A549 (cell line): ENCODE measurements around the gene EEFSEC. TPM values are rescaled to one million over a fixed set of nuclear protein-coding genes. Genes with fewer than 3 reads are reported as not detected.

ENCODE experiments used
- ATAC-seq, 2 experiments: fragments of 200-7000 bp in 1 of 2; fragments of >200 bp in 1 of 2; cut with Nextera tagmentation in 1 of 2; cut with Tn5 transposase in 1 of 2; 3 replicates each; pipeline versions ENCODE4 v1.8.0 to v1.9.1; 2018 to 2020; ENCODE audit warnings: mild to moderate bottlenecking in 1 of 2, moderate library complexity in 1 of 2
- CTCF ChIA-PET: fragments of 300-600 bp; sonication (Branson Sonifier 250); formaldehyde crosslinking; extraction: SDS; loops from one replicate; lab custom pipeline; 2021; ENCODE audit warnings: antibody characterized with exemption, inconsistent platforms; lab: Yijun Ruan, JAX
- POLR2A ChIA-PET: fragments of 350-600 bp; formaldehyde crosslinking; extraction: SDS; loops from one replicate; lab custom pipeline; 2021; ENCODE audit warnings: antibody characterized with exemption, inconsistent platforms; lab: Yijun Ruan, JAX
- DNase-seq, 2 experiments: peaks; one replicate each; pipeline versions ENCODE4 v3.0.0 to v3.0.0-alpha.2; 2011 to 2016; ENCODE audit warnings: low read depth in 1 of 2, low spot score in 1 of 2
- FAIRE-seq: peaks from 2 replicates; lab custom pipeline; 2011; peaks lifted over from hg19 to GRCh38; lab: Jason Lieb, UNC
- H3K27ac ChIP-seq, 2 experiments: fragments of >200 bp; sonication (Bioruptor Twin); formaldehyde crosslinking; 3 replicates each; pipeline ENCODE4 v1.5.1; 2016 to 2017
- H3K4me1 ChIP-seq: fragments of >200 bp; sonication (Bioruptor Twin); formaldehyde crosslinking; 3 replicates; pipeline ENCODE4 v1.6.1; 2016
- H3K4me2 ChIP-seq: fragments of >200 bp; sonication (Bioruptor Twin); formaldehyde crosslinking; 3 replicates; pipeline ENCODE4 v1.6.1; 2016
- H3K4me3 ChIP-seq: fragments of >200 bp; sonication (Bioruptor Twin); formaldehyde crosslinking; 3 replicates; pipeline ENCODE4 v1.5.1; 2016
- H3K9me3 ChIP-seq: fragments of >200 bp; sonication (Bioruptor Twin); formaldehyde crosslinking; 3 replicates; pipeline ENCODE4 v1.6.1; 2016
- CHD4 ChIP-seq: fragments of 200-600 bp; sonication (generic); IDR thresholded peaks from 2 replicates; pipeline ENCODE4 v1.6.1; 2016; ENCODE audit warnings: antibody characterized with exemption, mild to moderate bottlenecking, borderline replicate concordance
- EHF ChIP-seq: fragments of 250-450 bp; sonication (Bioruptor Pico); IDR thresholded peaks from 2 replicates; pipeline ENCODE4 v1.5.0; 2020; ENCODE audit warnings: mild to moderate bottlenecking
- EP300 ChIP-seq, 2 experiments: fragments of >200 bp; sonication (Bioruptor Twin); formaldehyde crosslinking; IDR thresholded peaks; 2 replicates in 1 of 2; 3 replicates in 1 of 2; pipeline ENCODE4 v1.6.1; 2016 to 2017
- ESRRA ChIP-seq: fragments of 150-350 bp; IDR thresholded peaks from 2 replicates; pipeline ENCODE4 v1.6.1; 2014; ENCODE audit warnings: mild to moderate bottlenecking, low read length, borderline replicate concordance
- FOSL2 ChIP-seq, 2 experiments: fragments of 450-650 bp in 1 of 2; fragments of >200 bp in 1 of 2; sonication (Bioruptor Twin) in 1 of 2; formaldehyde crosslinking; IDR thresholded peaks; 2 replicates each; pipeline versions ENCODE4 v1.5.0 to v1.6.1; 2016 to 2020; ENCODE audit warnings: mild to moderate bottlenecking in 1 of 2, moderate library complexity in 1 of 2
- HDAC2 ChIP-seq: fragments of 200-600 bp; sonication (generic); IDR thresholded peaks from 2 replicates; pipeline ENCODE4 v1.6.1; 2016
- HEYL ChIP-seq: fragments of 250-450 bp; sonication (Bioruptor Pico); IDR thresholded peaks from 2 replicates; pipeline ENCODE4 v1.8.0; 2021; ENCODE audit warnings: mild to moderate bottlenecking, moderate library complexity
- JUN ChIP-seq, 2 experiments: fragments of >200 bp; sonication (Bioruptor Twin); formaldehyde crosslinking; IDR thresholded peaks; 2 replicates in 1 of 2; 3 replicates in 1 of 2; pipeline ENCODE4 v1.6.1; 2016 to 2017
- NPAS2 ChIP-seq: fragments of 250-450 bp; sonication (Bioruptor Pico); IDR thresholded peaks from 2 replicates; pipeline ENCODE4 v1.8.0; 2022; ENCODE audit warnings: mild to moderate bottlenecking, moderate library complexity, borderline replicate concordance
- PHF8 ChIP-seq: fragments of 200-600 bp; sonication (generic); IDR thresholded peaks from 2 replicates; pipeline ENCODE4 v1.6.1; 2016; ENCODE audit warnings: low read depth, mild to moderate bottlenecking, antibody characterized with exemption, moderate library complexity, borderline replicate concordance
- POLR2A ChIP-seq: IDR thresholded peaks from 2 replicates; pipeline ENCODE4 v1.6.1; 2012; ENCODE audit warnings: mild to moderate bottlenecking, low read length
- RAD21 ChIP-seq, 2 experiments: fragments of >200 bp in 1 of 2; sonication (Bioruptor Twin) in 1 of 2; formaldehyde crosslinking in 1 of 2; IDR thresholded peaks in 1 of 2; conservative IDR thresholded peaks in 1 of 2; 2 replicates in 1 of 2; 3 replicates in 1 of 2; pipeline ENCODE4 v1.6.1; 2012 to 2018; ENCODE audit warnings: inconsistent platforms in 1 of 2
- RARB ChIP-seq: fragments of 250-450 bp; sonication (Bioruptor Pico); IDR thresholded peaks from 2 replicates; pipeline ENCODE4 v1.8.0; 2021; ENCODE audit warnings: mild to moderate bottlenecking, moderate library complexity
- RFX5 ChIP-seq: fragments of 450-650 bp; IDR thresholded peaks from 2 replicates; pipeline ENCODE4 v1.7.1; 2014; ENCODE audit warnings: antibody characterized with exemption, mild to moderate bottlenecking, moderate library complexity
- RNF2 ChIP-seq: fragments of 200-600 bp; sonication (generic); IDR thresholded peaks from 2 replicates; pipeline ENCODE4 v1.6.1; 2016; ENCODE audit warnings: low read depth, mild to moderate bottlenecking, antibody characterized with exemption, moderate library complexity, borderline replicate concordance
- ZC3H11A ChIP-seq: fragments of 450-650 bp; IDR thresholded peaks from 2 replicates; pipeline ENCODE4 v1.6.1; 2014; ENCODE audit warnings: antibody characterized with exemption, mild to moderate bottlenecking
- ZFP36 ChIP-seq: fragments of 450-650 bp; IDR thresholded peaks from 2 replicates; pipeline ENCODE4 v1.6.1; 2014; ENCODE audit warnings: borderline replicate concordance; ENCODE audit not compliant: partially characterized antibody
- WGBS: methylation state at CpG from one replicate; pipeline ENCODE4 v1.1.6; 2017; ENCODE audit errors: missing lambda C conversion rate; 5-methylcytosine and 5-hydroxymethylcytosine counted together
- polyA plus RNA-seq, 4 experiments: library from polyadenylated mRNA; depleted of rRNA in 3 of 4; stranded (reverse); fragments of >200 nt; fragmentation: RNase III in 1 of 4; extraction: RNeasy Plus Mini Kit Qiagen cat#74134 plus additional on column Dnase treatment in 1 of 4; gene quantifications; 2 replicates in 3 of 4; 3 replicates in 1 of 4; pipeline ENCODE4 v1.2.3, GENCODE V29; 2011 to 2017
- TF ChIP-seq, protein P1 (sequence below): fragments of 250-450 bp; sonication (Bioruptor Pico); IDR thresholded peaks from 2 replicates; pipeline ENCODE4 v1.5.0; 2020; ENCODE audit warnings: low read depth, mild to moderate bottlenecking, moderate library complexity
- TF ChIP-seq, protein P2 (sequence below): fragments of 450-650 bp; IDR thresholded peaks from 2 replicates; pipeline ENCODE4 v1.6.1; 2014; ENCODE audit warnings: antibody characterized with exemption
- TF ChIP-seq, protein P3 (sequence below): fragments of >200 bp; sonication (Bioruptor Twin); formaldehyde crosslinking; IDR thresholded peaks from 2 replicates; pipeline ENCODE4 v1.6.1; 2016
- TF ChIP-seq, protein P4 (sequence below): IDR thresholded peaks from 2 replicates; pipeline ENCODE4 v1.6.1; 2012; ENCODE audit warnings: low read depth, borderline replicate concordance
- TF ChIP-seq, protein P5 (sequence below): fragments of 150-350 bp; IDR thresholded peaks from 2 replicates; pipeline ENCODE4 v1.6.1; 2014; ENCODE audit warnings: low read depth, mild to moderate bottlenecking, low read length
- TF ChIP-seq, protein P6 (sequence below): fragments of 200-600 bp; sonication (generic); IDR thresholded peaks from 2 replicates; pipeline ENCODE4 v1.6.1; 2016; ENCODE audit warnings: antibody characterized with exemption, mild to moderate bottlenecking, moderate library complexity

EEFSEC gene
- polyA plus RNA-seq, 2 of the 4 experiments (the other 2 are of a cell fraction): 6.9 to 7.3 TPM

DNA sequence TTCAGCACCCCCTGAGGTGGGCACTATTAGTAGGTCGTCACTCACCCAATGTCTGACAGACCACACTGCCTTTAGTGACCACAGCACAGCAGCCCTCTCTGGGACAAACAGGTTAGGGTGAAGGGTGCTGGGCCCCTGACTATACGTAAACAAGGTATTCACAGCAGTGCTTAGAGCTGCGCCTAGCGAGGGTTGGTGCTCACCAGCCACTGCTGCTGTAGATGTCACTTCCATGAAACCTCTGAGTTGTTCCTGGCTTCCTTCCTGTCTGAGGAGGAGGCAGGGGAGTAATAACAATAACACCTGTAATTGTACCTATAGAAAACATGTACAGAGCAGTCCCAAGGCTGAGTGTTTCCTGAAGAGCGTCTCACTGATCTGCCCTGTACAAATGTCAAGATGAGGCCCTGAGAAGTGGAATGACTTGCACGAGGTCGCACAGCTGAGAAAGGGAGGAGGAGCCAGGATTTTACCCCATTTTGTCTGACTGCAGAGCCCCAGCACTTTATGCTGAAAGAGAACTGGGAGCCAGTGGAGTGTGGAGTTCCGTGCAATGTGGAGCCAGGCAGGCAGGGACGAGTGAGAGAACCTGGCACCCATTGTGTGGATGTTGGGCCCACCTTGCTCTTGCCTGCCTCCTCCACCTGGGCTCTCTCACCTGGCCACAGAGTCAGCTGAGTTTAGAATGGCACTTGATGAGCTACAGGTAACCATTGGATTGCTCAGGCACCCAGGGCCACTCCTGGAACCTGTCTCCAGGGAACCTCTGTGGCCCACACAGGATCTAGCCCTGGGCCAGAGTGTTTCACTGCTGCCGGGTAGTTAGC lies 219.6 kb downstream of the EEFSEC start:
- no peak for TF ChIP-seq PHF8
- FAIRE-seq: no peak
- ChIA-PET CTCF (no interaction called here), POLR2A (no interaction called here)
- Histone ChIP-seq H3K4me2 (no peak overlapping the region), H3K4me1 (no peaks in the 10 kb centered on the region), H3K9me3 (no peaks in the 10 kb centered on the region), H3K4me3 (no peak overlapping the region), H3K27ac (no peak overlapping the region)
- no peak for DNase-seq
- 91% methylated on average over 5 of the region's 10 CpGs for WGBS
- ATAC-seq: no peak

DNA sequence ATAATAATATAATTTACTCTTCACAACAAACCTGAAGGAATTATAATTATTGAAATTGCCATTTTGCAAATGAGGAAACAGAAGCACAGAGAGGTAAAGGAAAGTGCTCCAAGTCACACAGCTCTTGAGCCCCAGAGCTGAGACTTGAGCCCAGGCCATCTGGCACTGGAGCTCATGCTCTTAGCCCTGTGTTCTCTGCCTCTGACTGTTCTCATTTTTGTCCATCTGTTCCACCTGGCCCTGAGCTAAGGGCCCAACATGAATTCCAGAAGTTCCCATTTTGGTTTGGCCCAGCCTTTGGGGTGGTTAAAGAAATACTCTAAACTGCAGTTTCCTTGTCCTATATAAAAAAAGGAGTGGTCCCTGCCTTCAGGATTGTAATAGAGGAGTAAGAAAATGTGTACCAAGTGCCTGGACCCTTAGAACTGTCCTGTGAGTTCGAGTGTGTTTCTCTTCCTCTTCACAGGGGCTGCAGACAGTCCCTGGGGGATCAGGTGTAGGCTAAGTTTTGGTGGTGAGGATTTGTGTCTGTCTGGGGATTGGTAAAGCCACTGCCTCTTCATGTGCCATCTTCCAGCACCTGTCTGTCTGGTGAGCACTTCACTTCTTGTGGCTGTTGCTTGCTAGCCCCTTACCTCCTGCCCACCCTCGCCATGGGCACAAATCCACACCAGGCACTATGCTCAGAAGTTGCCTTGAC lies 221.6 kb downstream of the EEFSEC start:
- no peak for FAIRE-seq
- no peak for ATAC-seq
- Histone ChIP-seq H3K4me2 (no peak overlapping the region), H3K4me3 (no peak overlapping the region), H3K27ac (no peak overlapping the region), H3K9me3 (no peaks in the 10 kb centered on the region), H3K4me1 (no peaks in the 10 kb centered on the region)
- CTCF ChIA-PET: interaction anchor here (1.7 kb wide), 1 partner anchor 25 kb away, joined by 4 read pairs; no protein-coding TSS in a partner anchor
- POLR2A ChIA-PET: no interaction called here
- DNase-seq: no peak
- 44% methylated on average over 2 of the region's 2 CpGs for WGBS
- no peak for TF ChIP-seq CHD4
- TF ChIP-seq RNF2: no peak
- no peak for TF ChIP-seq EP300 (IDR thresholded peaks at IDR 0.05)
- TF ChIP-seq POLR2A: no peak
- TF ChIP-seq, protein P1, sequence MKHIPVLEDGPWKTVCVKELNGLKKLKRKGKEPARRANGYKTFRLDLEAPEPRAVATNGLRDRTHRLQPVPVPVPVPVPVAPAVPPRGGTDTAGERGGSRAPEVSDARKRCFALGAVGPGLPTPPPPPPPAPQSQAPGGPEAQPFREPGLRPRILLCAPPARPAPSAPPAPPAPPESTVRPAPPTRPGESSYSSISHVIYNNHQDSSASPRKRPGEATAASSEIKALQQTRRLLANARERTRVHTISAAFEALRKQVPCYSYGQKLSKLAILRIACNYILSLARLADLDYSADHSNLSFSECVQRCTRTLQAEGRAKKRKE: no peak
- TF ChIP-seq, protein P2, sequence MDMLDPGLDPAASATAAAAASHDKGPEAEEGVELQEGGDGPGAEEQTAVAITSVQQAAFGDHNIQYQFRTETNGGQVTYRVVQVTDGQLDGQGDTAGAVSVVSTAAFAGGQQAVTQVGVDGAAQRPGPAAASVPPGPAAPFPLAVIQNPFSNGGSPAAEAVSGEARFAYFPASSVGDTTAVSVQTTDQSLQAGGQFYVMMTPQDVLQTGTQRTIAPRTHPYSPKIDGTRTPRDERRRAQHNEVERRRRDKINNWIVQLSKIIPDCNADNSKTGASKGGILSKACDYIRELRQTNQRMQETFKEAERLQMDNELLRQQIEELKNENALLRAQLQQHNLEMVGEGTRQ: no peak
- TF ChIP-seq EHF (CRISPR knock-in tag): no peak
- TF ChIP-seq, protein P3, sequence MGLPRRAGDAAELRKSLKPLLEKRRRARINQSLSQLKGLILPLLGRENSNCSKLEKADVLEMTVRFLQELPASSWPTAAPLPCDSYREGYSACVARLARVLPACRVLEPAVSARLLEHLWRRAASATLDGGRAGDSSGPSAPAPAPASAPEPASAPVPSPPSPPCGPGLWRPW: no peak
- no peak for TF ChIP-seq RFX5
- no peak for TF ChIP-seq ZC3H11A
- TF ChIP-seq, protein P4, sequence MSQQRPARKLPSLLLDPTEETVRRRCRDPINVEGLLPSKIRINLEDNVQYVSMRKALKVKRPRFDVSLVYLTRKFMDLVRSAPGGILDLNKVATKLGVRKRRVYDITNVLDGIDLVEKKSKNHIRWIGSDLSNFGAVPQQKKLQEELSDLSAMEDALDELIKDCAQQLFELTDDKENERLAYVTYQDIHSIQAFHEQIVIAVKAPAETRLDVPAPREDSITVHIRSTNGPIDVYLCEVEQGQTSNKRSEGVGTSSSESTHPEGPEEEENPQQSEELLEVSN: no peak
- no peak for TF ChIP-seq NPAS2 (CRISPR knock-in tag)
- TF ChIP-seq HDAC2: no peak

DNA sequence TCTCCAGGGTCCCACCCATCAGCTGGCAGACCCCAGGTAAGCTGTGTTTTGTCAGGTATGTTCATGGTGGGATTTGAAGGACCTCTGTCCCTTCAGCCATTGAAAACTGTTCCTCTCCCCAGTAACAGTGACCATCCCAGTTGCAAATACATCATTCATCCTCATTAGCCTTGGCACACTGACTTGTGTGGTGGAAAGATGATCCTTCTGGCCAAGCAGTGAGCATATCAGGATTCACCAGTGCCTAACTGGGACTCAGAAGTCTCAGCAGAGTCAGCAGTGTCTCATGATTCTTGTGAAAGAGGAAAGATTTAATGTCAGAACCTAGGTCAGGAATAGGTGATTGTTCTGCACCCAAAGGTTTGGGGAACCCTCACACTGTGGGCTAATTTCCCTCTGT lies 223.2 kb downstream of the EEFSEC start:
- Histone ChIP-seq H3K4me1 (no peaks in the 10 kb centered on the region), H3K4me3 (no peak overlapping the region), H3K4me2 (no peak overlapping the region), H3K9me3 (no peaks in the 10 kb centered on the region), H3K27ac (no peak overlapping the region)
- CTCF ChIA-PET: no interaction called here
- POLR2A ChIA-PET: no interaction called here
- FAIRE-seq: no peak
- no peak for ATAC-seq
- no peak for DNase-seq
- TF ChIP-seq ESRRA (no peak), RAD21 (conservative IDR thresholded peaks at IDR 0.05 in 1 of 2, IDR thresholded peaks at IDR 0.05 in 1 of 2) (no peak), HEYL (CRISPR knock-in tag) (no peak), JUN (IDR thresholded peaks at IDR 0.05) (no peak), RARB (CRISPR knock-in tag) (no peak), ZFP36 (no peak), FOSL2 (IDR thresholded peaks at IDR 0.05) (no peak), FOSL2 (CRISPR knock-in tag; IDR thresholded peaks at IDR 0.05) (no peak)
- TF ChIP-seq, protein P2: no peak
- TF ChIP-seq, protein P5, sequence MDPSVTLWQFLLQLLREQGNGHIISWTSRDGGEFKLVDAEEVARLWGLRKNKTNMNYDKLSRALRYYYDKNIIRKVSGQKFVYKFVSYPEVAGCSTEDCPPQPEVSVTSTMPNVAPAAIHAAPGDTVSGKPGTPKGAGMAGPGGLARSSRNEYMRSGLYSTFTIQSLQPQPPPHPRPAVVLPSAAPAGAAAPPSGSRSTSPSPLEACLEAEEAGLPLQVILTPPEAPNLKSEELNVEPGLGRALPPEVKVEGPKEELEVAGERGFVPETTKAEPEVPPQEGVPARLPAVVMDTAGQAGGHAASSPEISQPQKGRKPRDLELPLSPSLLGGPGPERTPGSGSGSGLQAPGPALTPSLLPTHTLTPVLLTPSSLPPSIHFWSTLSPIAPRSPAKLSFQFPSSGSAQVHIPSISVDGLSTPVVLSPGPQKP: no peak
- TF ChIP-seq, protein P6, sequence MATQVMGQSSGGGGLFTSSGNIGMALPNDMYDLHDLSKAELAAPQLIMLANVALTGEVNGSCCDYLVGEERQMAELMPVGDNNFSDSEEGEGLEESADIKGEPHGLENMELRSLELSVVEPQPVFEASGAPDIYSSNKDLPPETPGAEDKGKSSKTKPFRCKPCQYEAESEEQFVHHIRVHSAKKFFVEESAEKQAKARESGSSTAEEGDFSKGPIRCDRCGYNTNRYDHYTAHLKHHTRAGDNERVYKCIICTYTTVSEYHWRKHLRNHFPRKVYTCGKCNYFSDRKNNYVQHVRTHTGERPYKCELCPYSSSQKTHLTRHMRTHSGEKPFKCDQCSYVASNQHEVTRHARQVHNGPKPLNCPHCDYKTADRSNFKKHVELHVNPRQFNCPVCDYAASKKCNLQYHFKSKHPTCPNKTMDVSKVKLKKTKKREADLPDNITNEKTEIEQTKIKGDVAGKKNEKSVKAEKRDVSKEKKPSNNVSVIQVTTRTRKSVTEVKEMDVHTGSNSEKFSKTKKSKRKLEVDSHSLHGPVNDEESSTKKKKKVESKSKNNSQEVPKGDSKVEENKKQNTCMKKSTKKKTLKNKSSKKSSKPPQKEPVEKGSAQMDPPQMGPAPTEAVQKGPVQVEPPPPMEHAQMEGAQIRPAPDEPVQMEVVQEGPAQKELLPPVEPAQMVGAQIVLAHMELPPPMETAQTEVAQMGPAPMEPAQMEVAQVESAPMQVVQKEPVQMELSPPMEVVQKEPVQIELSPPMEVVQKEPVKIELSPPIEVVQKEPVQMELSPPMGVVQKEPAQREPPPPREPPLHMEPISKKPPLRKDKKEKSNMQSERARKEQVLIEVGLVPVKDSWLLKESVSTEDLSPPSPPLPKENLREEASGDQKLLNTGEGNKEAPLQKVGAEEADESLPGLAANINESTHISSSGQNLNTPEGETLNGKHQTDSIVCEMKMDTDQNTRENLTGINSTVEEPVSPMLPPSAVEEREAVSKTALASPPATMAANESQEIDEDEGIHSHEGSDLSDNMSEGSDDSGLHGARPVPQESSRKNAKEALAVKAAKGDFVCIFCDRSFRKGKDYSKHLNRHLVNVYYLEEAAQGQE: no peak
